ENCODE data around the gene STON2. TPM values are rescaled to one million over a fixed set of nuclear protein-coding genes. Genes with fewer than 3 reads are reported as not detected.

STON2 gene
- total and polyA plus RNA-seq, 2 of the 13 experiments (the other 11 are each of a cell fraction or from before 2014, with no cell fraction given): 2.1 to 11.0 TPM

DNA sequence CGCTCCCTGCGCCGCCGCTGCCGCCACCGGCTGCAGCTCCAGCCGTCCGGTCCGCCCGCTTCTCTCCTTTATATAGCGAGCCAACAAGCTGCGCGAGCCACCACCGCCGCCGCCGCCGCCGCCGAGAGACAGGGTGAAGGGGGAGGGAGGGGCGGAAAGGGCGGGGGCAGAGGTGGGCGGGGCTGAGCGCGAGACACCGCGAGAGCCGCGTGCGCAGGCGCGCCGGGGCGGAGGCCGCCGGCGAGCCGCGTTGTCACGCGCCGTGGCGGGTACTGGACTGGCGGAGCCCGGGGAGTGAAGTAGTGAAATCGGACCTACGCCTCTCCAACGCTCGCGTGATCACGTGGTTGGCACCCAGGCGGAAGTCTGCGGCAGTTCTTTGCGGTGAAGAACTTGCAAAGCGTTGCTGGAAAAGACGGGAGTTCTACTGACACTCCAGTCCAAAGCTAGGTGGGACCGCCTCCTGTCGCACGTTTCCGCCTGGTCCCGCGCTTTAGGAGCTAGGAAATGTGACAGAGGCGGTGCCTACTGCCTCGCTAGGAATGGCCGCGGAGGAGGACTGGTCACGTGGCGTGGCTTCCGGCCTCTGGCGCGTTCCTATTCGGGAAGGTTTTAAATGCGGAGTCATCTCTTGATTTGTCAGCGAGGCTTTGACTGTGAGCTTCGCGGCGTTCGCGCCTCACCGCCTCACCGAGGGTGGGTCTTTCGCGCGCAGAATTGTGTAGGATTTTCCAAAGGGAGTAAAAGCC, 179.1 kb downstream of the STON2 start, which contains the start of gene GTF2A1 (continued):
- TF ChIP-seq MAFK (conservative IDR thresholded peaks at IDR 0.05 in 1 of 2, IDR thresholded peaks at IDR 0.05 in 1 of 2; ENCODE audit: low read length in 2 of 2): peak in 1 of 2 experiments; percentile 17; a peak in 1 of 4 replicates
- no peak for TF ChIP-seq MBNL3 (CRISPR knock-in tag; conservative IDR thresholded peaks at IDR 0.05)
- TF ChIP-seq ZNF30 (CRISPR knock-in tag; IDR thresholded peaks at IDR 0.05): peak; percentile 87; the same call in 1 of the 2 replicates
- peak; percentile 92 for TF ChIP-seq ARNTL (CRISPR knock-in tag; IDR thresholded peaks at IDR 0.05)
- TF ChIP-seq CBX1 (IDR thresholded peaks at IDR 0.05; ENCODE audit: low read depth): peak; percentile 44
- peak; percentile 63; the same call in 1 of the 2 replicates for TF ChIP-seq ZFP90 (CRISPR knock-in tag; IDR thresholded peaks at IDR 0.05; ENCODE audit: borderline replicate concordance)
- TF ChIP-seq STAT6 (CRISPR knock-in tag; IDR thresholded peaks at IDR 0.05; ENCODE audit: borderline replicate concordance): no peak
- peak; percentile 24; the same call in 1 of the 2 replicates for TF ChIP-seq ZNF142 (CRISPR knock-in tag; IDR thresholded peaks at IDR 0.05)
- TF ChIP-seq ZNF75D (CRISPR knock-in tag; IDR thresholded peaks at IDR 0.05; ENCODE audit: borderline replicate concordance): no peak
- no peak for TF ChIP-seq RFXANK (CRISPR knock-in tag; IDR thresholded peaks at IDR 0.05)
- no peak for TF ChIP-seq SYNCRIP (IDR thresholded peaks at IDR 0.05; ENCODE audit: insufficient read depth, low read depth, low read length)
- TF ChIP-seq FOXO1 (CRISPR knock-in tag; IDR thresholded peaks at IDR 0.05): no peak
- TF ChIP-seq ATF2 (CRISPR knock-in tag; IDR thresholded peaks at IDR 0.05): peak; percentile 60; the same call in 1 of the 2 replicates
- peak; percentile 72; the same call in 1 of the 2 replicates for TF ChIP-seq DNMT1 (CRISPR knock-in tag; IDR thresholded peaks at IDR 0.05)
- peak; percentile 87 for TF ChIP-seq ZBTB42 (CRISPR knock-in tag; IDR thresholded peaks at IDR 0.05)
- peak; percentile 76; the same call in 1 of the 2 replicates for TF ChIP-seq ZNF879 (CRISPR knock-in tag; IDR thresholded peaks at IDR 0.05)
- no peak for TF ChIP-seq NCOA5 (CRISPR knock-in tag; IDR thresholded peaks at IDR 0.05)
- TF ChIP-seq NFKB2 (CRISPR knock-in tag; IDR thresholded peaks at IDR 0.05; ENCODE audit: borderline replicate concordance): peak; percentile 93; the same call in 1 of the 2 replicates
